ENCODE data around the gene SND1. TPM values are rescaled to one million over a fixed set of nuclear protein-coding genes. Genes with fewer than 3 reads are reported as not detected.

SND1 gene
- total RNA-seq, 3 donors from 2014 or later, result 260 to 267 (median 267) TPM

DNA sequence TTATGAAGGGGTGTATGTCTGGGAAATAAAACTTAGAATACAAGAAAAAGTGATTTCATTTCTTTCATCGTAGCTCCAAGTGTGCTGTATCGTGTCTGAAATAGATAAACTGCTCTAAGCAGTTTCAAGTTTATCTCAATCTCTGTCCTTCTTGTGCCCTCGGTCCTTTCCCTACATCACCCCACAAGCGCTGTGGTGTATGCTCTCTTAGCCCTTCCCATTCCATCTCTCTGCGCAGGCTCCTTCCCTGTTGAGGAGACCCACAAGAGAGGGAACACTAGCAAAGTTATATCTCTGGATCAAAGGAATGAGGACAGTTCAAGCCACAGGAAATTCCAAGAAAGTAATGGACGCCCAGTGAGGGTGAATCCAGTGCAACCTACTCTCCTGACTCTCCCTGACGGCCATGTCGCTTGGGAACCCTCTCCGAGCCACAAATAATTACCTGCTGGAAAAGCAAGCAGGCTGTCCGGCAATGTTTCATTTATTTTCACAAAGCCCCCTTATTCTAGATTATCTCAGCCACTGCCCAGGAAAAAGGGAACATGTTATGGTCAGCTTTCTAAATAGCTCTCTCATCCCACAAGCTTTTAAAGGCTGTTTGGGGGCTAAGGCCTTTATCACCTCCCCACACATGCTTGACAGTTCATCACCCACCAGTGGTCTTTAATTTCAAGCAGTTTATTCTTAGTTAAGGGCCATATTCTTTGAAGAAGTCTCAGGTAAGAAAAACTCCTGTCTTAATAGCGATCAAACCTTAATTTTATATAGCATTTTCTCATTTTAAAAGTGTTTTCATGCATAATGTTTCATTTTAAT is 344.5 kb downstream of the SND1 start:
- no peak for DNase-seq

GRCh38 chr7:127997226-127997922 is 345.4 kb downstream of the SND1 start:
- Mint-ChIP-seq H3K36me3 (ENCODE audit: insufficient read depth) (peaks cover 44% of the 10 kb centered on the region), H3K27me3 (ENCODE audit: low read depth) (no peaks in the 10 kb centered on the region), H3K9me3 (no peaks in the 10 kb centered on the region), H3K4me3 (no peak overlapping the region), H3K4me1 (ENCODE audit: low read depth) (peaks cover 4% of the 10 kb centered on the region)
- DNase-seq (no peak), ATAC-seq (no peak)

More for the DNA sequence above, 344.5 kb downstream of the SND1 start:
- ATAC-seq, result no peak
- H3K36me3 Mint-ChIP-seq (ENCODE audit: insufficient read depth), result peaks cover 49% of the 10 kb centered on the region
- H3K9me3 Mint-ChIP-seq, result no peaks in the 10 kb centered on the region
- no peaks in the 10 kb centered on the region for H3K4me1 Mint-ChIP-seq (ENCODE audit: low read depth)
- H3K27me3 Mint-ChIP-seq (ENCODE audit: low read depth), result no peaks in the 10 kb centered on the region
- H3K4me3 Mint-ChIP-seq, result no peak overlapping the region

GRCh38 chr7:127998671-127999070 is 346.7 kb downstream of the SND1 start:
- Mint-ChIP-seq H3K36me3 (ENCODE audit: insufficient read depth) (peaks cover 32% of the 10 kb centered on the region), H3K27me3 (ENCODE audit: low read depth) (no peaks in the 10 kb centered on the region), H3K4me3 (no peak overlapping the region), H3K4me1 (ENCODE audit: low read depth) (peaks cover 17% of the 10 kb centered on the region), H3K9me3 (no peaks in the 10 kb centered on the region)
- ATAC-seq (no peak), DNase-seq (no peak)

DNA sequence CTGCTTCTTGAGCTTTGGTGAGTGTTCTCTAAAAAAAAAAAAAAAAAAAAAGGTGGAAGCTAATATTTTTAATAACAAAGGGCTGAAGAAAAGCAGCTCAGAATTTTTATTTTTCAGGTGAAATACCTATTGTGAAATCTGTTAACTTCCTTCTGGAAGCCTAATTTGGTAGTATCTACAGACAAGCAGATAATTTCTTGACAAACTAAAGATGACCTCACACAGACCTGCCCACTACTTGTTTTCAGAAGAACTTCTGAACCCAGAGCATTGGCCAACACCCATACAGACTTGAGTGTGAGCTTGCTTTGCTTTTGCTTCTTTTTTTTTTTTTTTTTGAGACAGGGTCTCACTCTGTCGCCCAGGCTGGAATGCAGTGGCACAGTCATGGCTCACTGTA is 348.1 kb downstream of the SND1 start:
- ATAC-seq, result no peak

DNA sequence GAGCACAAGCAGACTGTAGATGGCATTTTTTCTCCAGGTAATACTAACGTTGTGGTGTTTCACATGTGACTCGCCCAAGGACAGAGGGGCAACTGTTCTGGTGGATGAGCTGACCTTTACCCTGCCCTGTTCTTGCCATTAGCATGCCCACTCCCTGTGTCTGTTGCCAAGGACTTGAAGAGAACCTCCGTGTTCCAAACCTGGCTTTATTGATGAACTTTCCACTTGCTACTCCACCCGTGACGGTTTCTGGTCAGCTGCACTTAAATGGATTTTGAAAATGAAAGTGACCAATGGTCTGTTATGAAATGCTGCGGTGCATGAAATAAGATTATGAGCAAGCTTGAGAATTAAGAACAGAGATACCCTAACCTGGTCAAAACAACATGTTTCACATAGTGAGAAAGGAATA is 348.9 kb downstream of the SND1 start:
- Mint-ChIP-seq H3K4me3 (no peak overlapping the region), H3K4me1 (ENCODE audit: low read depth) (peaks cover 22% of the 10 kb centered on the region), H3K36me3 (ENCODE audit: insufficient read depth) (peaks cover 24% of the 10 kb centered on the region), H3K9me3 (no peaks in the 10 kb centered on the region), H3K27me3 (ENCODE audit: low read depth) (no peaks in the 10 kb centered on the region)
- no peak for ATAC-seq
- DNase-seq, result no peak

More for the DNA sequence above, 348.1 kb downstream of the SND1 start:
- no peak for DNase-seq
- Mint-ChIP-seq H3K27me3 (ENCODE audit: low read depth) (no peaks in the 10 kb centered on the region), H3K9me3 (no peaks in the 10 kb centered on the region), H3K36me3 (ENCODE audit: insufficient read depth) (peaks cover 24% of the 10 kb centered on the region), H3K4me1 (ENCODE audit: low read depth) (peaks cover 22% of the 10 kb centered on the region), H3K4me3 (no peak overlapping the region)

- no peak overlapping the region for H3K4me3 Mint-ChIP-seq
- ATAC-seq (no peak), DNase-seq (no peak)
- H3K4me1 Mint-ChIP-seq (ENCODE audit: low read depth), result peaks cover 22% of the 10 kb centered on the region
- peaks cover 16% of the 10 kb centered on the region for H3K36me3 Mint-ChIP-seq (ENCODE audit: insufficient read depth)
- H3K9me3 Mint-ChIP-seq, result no peaks in the 10 kb centered on the region
- H3K27me3 Mint-ChIP-seq (ENCODE audit: low read depth), result no peaks in the 10 kb centered on the region
These were observed 351.2 kb downstream of the SND1 start for GRCh38 chr7:128003167-128003566.

DNA sequence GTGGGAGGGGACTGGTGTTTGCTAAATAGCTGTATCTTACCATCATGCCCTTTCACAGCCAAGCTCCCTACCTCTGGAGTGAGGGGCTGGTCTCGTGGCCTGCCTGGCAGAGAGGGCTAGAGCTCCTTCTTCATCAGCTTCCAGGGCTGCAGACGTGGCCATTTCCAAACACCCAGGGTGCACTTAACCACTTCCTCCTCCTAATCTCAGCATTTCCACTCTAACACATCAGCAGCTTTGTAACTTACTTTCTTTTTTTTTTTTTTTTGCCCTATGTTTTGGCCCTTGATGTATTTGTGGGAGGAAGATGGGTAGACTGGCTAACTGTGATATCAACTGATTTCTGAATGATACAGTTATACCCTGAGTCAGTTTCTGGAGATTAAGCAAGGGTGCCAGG is 351.8 kb downstream of the SND1 start:
- H3K36me3 Mint-ChIP-seq (ENCODE audit: insufficient read depth), result peaks cover 13% of the 10 kb centered on the region
- H3K9me3 Mint-ChIP-seq, result no peaks in the 10 kb centered on the region
- no peak overlapping the region for H3K4me3 Mint-ChIP-seq
- peaks cover 22% of the 10 kb centered on the region for H3K4me1 Mint-ChIP-seq (ENCODE audit: low read depth)
- DNase-seq (no peak), ATAC-seq (no peak)
- H3K27me3 Mint-ChIP-seq (ENCODE audit: low read depth), result no peaks in the 10 kb centered on the region

- Mint-ChIP-seq H3K9me3 (no peaks in the 10 kb centered on the region), H3K27me3 (ENCODE audit: low read depth) (no peaks in the 10 kb centered on the region), H3K4me1 (ENCODE audit: low read depth) (peaks cover 22% of the 10 kb centered on the region), H3K4me3 (no peak overlapping the region), H3K36me3 (ENCODE audit: insufficient read depth) (peaks cover 17% of the 10 kb centered on the region)
- no peak for DNase-seq
- no peak for ATAC-seq
These were observed 352.6 kb downstream of the SND1 start for GRCh38 chr7:128004623-128005022.

DNA sequence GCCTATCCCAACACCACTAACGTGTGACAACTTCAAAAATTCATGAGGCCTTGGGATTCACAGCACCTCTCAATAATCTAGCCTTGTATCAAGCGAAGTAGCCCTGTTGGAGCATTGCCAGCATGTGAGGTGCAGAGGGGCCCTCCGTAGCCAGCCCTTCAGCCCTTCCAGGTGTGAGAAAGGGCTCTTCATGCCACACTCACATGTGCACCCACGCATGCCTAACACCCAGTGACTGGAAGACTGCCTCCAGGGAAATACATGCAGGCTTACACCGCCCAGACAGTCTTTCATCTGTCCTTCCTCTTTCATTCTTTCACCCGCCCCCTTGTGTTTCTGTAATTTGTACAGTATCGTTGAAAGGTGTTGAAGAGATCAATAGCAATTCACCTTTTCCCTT is 353.1 kb downstream of the SND1 start:
- no peak for DNase-seq
- no peaks in the 10 kb centered on the region for H3K9me3 Mint-ChIP-seq
- H3K27me3 Mint-ChIP-seq (ENCODE audit: low read depth), result no peaks in the 10 kb centered on the region
- peaks cover 21% of the 10 kb centered on the region for H3K36me3 Mint-ChIP-seq (ENCODE audit: insufficient read depth)
- no peak overlapping the region for H3K4me3 Mint-ChIP-seq
- H3K4me1 Mint-ChIP-seq (ENCODE audit: low read depth), result peaks cover 22% of the 10 kb centered on the region
- ATAC-seq, result no peak

DNA sequence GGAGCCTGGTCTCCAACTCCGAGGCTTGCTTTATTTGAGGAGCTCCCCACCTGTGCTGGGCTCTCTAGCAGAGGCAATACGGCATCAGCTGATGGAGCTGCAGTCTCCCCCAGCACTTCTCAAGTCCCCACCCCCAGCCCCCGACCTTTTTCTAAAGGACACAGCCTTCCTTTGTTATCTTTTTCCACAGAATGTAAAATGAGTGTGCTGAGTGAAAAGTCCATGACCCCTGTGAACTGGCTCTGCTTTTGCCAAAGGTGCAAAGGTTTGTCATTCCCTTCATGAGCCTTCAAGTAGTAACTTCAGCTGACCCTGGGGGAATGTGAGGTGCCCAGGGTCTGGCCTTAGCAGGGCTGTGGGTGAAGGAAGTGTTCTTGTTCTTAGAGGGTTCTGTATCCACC is 353.8 kb downstream of the SND1 start:
- H3K4me1 Mint-ChIP-seq (ENCODE audit: low read depth), result peaks cover 22% of the 10 kb centered on the region
- ATAC-seq (no peak), DNase-seq (no peak)
- H3K27me3 Mint-ChIP-seq (ENCODE audit: low read depth), result no peaks in the 10 kb centered on the region
- H3K9me3 Mint-ChIP-seq, result no peaks in the 10 kb centered on the region
- H3K36me3 Mint-ChIP-seq (ENCODE audit: insufficient read depth), result peaks cover 21% of the 10 kb centered on the region
- no peak overlapping the region for H3K4me3 Mint-ChIP-seq

GRCh38 chr7:128006550-128007302 is 354.7 kb downstream of the SND1 start:
- H3K4me1 Mint-ChIP-seq (ENCODE audit: low read depth), result peaks cover 22% of the 10 kb centered on the region
- no peak for DNase-seq
- ATAC-seq, result no peak
- H3K4me3 Mint-ChIP-seq, result no peak overlapping the region
- H3K9me3 Mint-ChIP-seq, result no peaks in the 10 kb centered on the region
- peaks cover 17% of the 10 kb centered on the region for H3K36me3 Mint-ChIP-seq (ENCODE audit: insufficient read depth)
- no peaks in the 10 kb centered on the region for H3K27me3 Mint-ChIP-seq (ENCODE audit: low read depth)

DNA sequence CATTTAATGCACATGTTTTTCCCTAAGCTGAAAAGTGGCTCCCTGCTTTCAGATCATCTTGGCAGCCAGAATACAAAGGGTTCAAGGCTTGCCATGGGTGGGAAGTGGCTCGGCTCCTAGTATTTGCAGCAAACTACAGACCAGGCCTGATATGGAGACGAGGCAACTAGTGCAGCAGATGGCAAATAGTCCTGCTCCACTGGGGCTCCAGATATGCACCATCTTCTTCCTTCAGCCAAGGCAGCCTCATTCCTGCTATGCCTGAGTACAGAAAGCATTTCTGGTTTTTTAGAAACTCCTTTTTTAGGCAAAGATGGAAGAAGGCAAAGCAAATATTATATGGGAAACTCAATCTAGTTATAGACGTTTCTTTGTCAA is 355.3 kb downstream of the SND1 start:
- no peak for DNase-seq
- Mint-ChIP-seq H3K27me3 (ENCODE audit: low read depth) (no peaks in the 10 kb centered on the region), H3K36me3 (ENCODE audit: insufficient read depth) (peaks cover 18% of the 10 kb centered on the region), H3K4me3 (no peak overlapping the region), H3K4me1 (ENCODE audit: low read depth) (peaks cover 19% of the 10 kb centered on the region), H3K9me3 (no peaks in the 10 kb centered on the region)
- no peak for ATAC-seq

DNA sequence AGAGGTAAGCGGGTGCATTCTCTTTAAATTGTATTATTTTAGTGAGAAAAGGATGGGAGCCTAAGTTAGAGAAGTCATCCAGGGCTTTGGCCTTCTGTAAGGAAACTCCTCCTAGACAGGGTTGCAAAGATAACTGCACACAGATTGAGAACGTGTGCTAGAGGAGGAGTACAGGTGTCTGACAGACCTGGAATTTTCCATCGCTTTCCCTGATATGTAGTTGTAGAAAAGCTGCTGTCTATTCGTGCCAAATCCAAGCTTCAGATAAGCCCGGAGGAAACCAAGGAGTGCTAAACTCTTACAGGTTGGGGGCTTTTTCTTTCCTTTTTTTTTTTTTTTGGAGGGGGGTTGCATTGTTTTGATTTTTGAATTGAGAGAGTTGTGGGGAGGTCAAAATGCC is 356.1 kb downstream of the SND1 start:
- no peaks in the 10 kb centered on the region for H3K9me3 Mint-ChIP-seq
- no peak for ATAC-seq
- H3K36me3 Mint-ChIP-seq (ENCODE audit: insufficient read depth), result peaks cover 25% of the 10 kb centered on the region
- no peak overlapping the region for H3K4me3 Mint-ChIP-seq
- no peak for DNase-seq
- H3K27me3 Mint-ChIP-seq (ENCODE audit: low read depth), result no peaks in the 10 kb centered on the region
- H3K4me1 Mint-ChIP-seq (ENCODE audit: low read depth), result peaks cover 11% of the 10 kb centered on the region

DNA sequence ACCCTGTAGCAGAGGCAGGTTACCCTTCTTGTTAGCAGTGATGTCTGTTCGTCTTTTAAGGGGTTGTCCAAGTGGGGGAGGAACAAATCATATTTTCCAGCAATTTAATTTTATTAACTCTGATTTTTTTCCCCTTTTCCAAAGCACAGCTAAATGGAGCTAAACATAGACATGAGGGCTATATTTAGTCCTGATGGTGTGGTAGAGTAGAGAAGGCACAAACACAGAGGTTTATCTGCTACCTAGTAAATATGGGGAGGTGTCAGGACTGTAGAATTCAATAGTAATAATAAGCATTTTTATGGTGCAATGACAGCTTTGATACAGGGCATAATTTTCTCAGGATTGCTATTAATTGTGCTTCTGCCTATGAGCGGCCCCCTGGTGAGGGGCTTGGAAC is 356.8 kb downstream of the SND1 start:
- peaks cover 5% of the 10 kb centered on the region for H3K4me1 Mint-ChIP-seq (ENCODE audit: low read depth)
- no peaks in the 10 kb centered on the region for H3K9me3 Mint-ChIP-seq
- no peak overlapping the region for H3K4me3 Mint-ChIP-seq
- H3K36me3 Mint-ChIP-seq (ENCODE audit: insufficient read depth), result peaks cover 28% of the 10 kb centered on the region
- ATAC-seq, result no peak
- no peaks in the 10 kb centered on the region for H3K27me3 Mint-ChIP-seq (ENCODE audit: low read depth)
- DNase-seq, result no peak
